ENCODE measurements around the gene ALX4.

GRCh38 chr11:44275241-44275640, 34.7 kb downstream of the ALX4 start:
- TF ChIP-seq, protein P1, sequence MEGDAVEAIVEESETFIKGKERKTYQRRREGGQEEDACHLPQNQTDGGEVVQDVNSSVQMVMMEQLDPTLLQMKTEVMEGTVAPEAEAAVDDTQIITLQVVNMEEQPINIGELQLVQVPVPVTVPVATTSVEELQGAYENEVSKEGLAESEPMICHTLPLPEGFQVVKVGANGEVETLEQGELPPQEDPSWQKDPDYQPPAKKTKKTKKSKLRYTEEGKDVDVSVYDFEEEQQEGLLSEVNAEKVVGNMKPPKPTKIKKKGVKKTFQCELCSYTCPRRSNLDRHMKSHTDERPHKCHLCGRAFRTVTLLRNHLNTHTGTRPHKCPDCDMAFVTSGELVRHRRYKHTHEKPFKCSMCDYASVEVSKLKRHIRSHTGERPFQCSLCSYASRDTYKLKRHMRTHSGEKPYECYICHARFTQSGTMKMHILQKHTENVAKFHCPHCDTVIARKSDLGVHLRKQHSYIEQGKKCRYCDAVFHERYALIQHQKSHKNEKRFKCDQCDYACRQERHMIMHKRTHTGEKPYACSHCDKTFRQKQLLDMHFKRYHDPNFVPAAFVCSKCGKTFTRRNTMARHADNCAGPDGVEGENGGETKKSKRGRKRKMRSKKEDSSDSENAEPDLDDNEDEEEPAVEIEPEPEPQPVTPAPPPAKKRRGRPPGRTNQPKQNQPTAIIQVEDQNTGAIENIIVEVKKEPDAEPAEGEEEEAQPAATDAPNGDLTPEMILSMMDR (IDR thresholded peaks at IDR 0.05; ENCODE audit: low read depth, low read length) = no peak
- TF ChIP-seq EZH2phosphoT487 (IDR thresholded peaks at IDR 0.05; ENCODE audit: low read depth) = no peak
